ENCODE results near the gene PPFIBP2.
"Not testable (repeated sequence)": the region's sequence is repeated elsewhere in the genome, so short reads cannot be mapped to it uniquely, and the experiment has no call there.

PPFIBP2 gene

DNA sequence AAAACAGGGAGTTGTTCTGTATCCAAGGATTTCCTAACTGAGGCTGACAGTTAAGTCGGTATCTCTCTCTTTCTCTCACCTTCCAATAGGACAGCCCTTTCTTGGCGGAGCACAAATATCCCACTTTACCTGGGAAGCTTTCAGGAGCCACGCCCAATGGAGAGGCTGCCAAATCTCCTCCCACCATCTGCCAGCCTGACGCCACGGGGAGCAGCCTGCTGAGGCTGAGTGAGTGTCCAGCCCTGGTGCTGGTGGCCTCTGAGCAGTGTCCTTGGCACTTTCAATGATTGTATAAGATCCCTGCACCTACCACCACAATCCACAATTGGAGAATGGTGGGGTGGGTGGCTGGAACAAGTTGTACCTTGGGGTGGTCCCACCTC is 125.8 kb downstream of the PPFIBP2 start:
- peak in 1 of 3 experiments; percentile 73 for DNase-seq

DNA sequence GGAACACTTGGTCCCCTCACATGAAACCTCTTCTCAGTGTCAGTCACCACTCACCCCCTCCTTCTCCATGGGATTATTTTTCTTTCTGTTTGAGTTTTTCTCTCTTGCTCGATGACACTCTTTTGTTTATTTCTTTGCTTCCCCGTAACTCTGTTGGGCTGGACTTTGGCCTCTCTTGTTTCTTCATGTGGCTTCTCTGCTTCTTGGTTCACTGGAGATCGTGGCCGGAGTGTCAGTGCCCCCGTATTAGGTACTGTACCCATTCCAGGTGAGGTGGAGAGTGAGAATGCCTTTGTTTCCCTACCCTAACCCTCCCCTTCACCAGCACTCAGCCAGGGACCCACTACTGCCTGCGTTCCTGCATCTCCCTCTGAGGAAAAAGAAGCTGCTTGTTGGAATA is 127.0 kb downstream of the PPFIBP2 start:
- no peak for DNase-seq

DNA sequence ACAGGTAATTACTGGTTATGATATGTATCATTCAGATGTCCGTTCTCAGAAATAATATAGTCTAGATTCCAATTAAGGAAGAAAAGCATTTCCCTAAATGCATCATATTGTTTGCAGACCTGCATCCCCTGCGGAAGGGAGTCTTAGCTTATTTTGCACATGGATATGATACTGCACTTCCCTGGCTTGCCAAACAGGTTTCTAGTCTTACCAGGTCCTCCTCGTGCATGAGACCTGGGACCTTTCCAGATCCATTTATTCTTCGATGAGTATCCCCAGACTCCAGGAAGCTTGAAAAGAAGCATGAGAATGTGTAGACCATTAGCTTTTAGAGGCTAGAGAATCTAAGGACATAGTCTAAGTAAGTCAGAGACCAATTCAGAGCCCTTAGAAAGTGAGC is 128.9 kb downstream of the PPFIBP2 start:
- DNase-seq = no peak

DNA sequence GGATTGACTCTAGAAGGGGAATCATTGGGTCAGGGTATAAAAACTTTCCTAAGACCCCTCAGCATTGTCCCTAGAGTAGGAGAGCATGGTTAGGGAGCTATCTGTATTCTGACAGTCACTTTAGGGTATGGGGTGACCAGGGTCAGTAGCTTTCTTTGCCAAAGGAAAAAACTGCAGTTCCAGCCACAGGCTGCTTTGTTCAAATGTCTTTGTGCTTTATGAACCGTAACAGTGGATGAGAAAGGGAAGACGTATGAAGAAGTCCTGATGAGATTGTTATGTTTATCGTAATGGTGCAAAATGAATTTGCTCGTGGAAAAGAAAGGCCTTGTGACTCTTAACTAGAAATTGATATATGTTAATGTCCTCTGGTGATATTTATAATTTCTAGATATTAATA is 129.5 kb downstream of the PPFIBP2 start:
- DNase-seq = peak in 1 of 3 experiments; percentile 17

DNA sequence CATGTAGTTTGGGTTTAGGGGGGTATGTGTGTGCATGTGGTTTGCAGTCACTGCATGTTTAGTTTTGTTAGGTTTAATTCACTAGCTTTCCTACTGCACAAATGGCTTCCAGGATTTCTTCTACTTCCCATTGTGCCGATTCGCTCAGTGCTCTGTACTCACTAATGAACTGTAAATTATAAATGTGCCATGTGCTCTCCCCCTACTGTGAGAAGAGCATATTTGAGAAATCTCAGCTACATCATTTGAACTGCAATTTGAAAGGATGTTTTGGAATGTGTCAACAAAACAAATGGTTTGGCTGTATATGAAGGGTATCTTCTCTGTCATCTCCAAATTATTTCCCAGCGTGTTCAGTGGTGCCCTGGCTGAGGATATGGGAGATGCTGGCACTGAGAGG is 131.4 kb downstream of the PPFIBP2 start:
- no peak for DNase-seq

DNA sequence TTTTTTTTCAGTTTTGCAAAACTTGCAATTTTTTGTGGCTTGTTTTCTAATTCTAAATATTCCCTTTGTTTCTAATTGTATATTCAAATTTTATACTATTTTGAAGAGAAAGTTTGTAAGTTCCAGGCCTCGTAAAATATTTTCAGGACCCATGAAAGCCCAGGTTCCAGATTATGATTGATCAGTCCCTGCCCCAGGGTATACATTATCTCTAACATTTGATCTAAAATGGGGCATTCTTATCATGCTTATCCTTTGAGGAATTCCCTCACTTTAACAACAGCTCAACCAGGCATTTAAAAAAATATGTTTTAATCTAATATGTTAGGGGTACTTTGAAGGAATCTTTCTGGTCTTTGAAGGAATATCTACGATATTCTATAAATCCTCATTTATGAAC is 133.1 kb downstream of the PPFIBP2 start:
- DNase-seq = no peak

GRCh38 chr11:7648264-7648663 is 134.5 kb downstream of the PPFIBP2 start:
- no peak for DNase-seq

DNA sequence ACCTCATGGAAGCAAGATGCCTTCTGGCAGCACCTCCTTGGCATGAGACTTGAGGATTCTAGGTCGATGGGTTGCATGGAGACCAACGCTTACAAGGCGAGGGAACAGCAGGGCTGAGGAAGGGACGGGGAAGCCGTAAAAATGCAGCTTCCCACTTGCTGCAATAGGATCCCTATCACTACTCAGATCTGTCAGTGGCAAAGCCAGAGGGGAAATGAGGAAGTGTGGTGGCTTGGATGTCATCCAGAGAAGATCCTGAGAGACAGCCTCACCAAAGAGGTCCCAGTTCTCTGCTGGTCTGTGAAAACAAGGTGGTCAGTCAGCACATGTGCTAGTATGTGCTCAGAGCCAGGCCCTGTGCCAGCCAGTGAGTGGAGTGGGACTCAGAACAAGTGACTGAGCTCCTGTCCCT is 137.3 kb downstream of the PPFIBP2 start:
- no peak for DNase-seq

GRCh38 chr11:7651700-7652099 is 137.9 kb downstream of the PPFIBP2 start:
- DNase-seq = no peak

- no peak for DNase-seq
These were observed 140.5 kb downstream of the PPFIBP2 start for GRCh38 chr11:7654195-7654705.

- no peak for DNase-seq
These were observed 141.7 kb downstream of the PPFIBP2 start for GRCh38 chr11:7655253-7656217.

DNA sequence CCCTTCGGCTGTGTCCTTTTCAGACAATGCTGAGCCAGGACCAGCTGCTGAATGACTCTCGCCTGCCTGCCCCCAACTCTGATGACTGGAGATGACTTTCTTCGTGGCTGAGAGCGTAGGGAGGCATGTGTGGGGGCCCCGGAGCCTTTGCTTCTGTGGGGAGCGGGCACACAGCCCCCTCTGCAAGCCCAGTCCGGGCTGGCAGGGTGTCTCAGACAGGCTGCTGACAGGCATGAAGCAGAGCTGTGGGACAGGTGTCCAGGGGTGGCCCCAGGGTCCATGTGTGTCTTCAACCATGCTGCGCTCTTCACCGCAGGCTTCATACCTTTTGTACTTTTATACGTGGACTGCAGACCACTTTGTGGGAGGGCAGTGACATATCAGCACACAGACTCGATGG is 142.9 kb downstream of the PPFIBP2 start:
- no peak for DNase-seq

GRCh38 chr11:7657306-7658025 is 143.7 kb downstream of the PPFIBP2 start:
- peak; percentile 15 to 69 (median 52) for DNase-seq

DNA sequence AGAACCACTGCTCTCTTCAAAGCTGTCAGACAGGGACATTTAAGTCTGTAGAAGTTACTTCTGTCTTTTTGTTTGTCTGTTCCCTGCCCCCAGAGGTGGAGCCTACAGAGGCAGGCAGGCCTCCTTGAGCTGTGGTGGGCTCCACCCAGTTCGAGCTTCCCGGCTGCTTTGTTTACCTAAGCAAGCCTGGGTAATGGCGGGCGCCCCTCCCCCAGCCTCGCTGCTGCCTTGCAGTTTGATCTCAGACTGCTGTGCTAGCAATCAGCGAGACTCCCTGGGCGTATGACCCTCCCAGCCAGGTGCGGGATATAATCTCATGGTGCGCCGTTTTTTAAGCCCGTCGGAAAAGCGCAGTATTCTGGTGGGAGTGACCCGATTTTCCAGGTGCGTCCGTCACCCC is 149.7 kb downstream of the PPFIBP2 start:
- DNase-seq = not testable (repeated sequence)

GRCh38 chr11:7664867-7665266 is 151.1 kb downstream of the PPFIBP2 start:
- no peak for DNase-seq

DNA sequence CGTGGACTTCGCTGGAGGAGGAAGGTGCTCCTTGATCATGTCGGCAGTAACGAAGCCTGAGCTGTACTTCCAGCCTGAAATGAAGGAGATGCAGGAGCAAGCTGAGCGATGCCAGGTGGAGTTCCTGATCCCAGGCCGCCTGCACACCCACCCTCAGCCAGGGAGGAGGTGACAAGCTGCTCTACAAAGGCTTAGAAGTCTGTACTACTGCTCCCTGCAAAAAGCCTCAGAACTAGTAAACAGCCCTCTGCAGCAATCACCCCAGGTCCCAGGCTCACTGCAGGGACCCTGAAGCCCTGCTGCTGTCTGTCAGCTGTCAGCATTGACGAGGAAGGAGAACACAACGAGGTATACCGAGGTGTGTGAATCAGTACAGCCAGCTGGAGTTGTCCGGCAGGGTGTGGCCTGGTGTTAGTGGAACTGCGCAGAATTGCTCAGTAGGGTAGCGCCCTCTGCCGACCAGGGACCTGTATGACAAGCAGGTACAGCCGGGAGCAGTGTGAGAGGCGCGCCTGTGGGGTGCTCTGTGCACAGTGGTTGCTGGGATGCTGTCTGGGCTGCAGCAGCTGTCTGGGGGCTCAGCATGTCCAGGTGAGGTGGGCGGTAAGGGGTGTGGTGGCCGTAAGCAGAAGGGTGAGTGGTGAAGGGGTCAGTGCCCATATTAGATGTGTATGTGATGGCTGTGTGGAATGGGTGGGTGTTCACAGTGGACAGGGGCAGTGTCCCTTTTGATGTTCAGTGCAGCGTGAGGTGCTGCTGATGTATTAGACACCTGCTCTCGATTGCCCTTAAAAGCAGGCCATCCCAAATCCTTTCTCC is 151.9 kb downstream of the PPFIBP2 start:
- peak; percentile 49 to 74 (median 68) for DNase-seq

DNA sequence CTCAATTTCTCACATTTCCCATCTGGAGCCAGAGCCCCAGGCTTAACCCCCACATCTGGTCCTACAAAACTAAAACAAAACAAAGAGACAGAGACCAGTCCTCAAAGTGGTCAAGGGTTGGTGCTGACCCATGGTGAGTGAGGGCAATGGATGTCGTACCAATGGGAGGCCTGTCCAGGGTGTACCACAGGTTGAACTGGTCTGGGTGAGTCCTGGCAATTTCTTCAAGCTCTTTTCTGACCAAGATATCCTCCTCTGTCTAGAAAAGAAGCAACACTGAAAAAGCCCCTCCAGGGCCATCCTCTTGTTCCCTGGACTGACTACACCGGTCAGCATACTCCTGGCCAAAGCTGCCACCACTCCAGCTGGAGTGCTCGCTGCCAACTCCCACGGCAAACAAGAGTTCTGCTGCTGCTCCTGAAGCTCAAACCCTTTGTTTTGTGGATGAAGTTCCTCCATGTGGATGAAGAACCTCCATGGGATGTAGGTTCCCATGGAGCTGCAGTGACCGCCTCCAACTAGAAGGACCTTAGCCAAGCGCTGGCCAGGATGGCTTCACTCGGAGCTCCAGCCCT is 152.6 kb downstream of the PPFIBP2 start:
- DNase-seq = no peak

- no peak for DNase-seq
These were observed 153.7 kb downstream of the PPFIBP2 start for GRCh38 chr11:7667460-7667859.

- DNase-seq = no peak
These were observed 154.7 kb downstream of the PPFIBP2 start for GRCh38 chr11:7668464-7668863.

GRCh38 chr11:7668911-7669310 is 155.1 kb downstream of the PPFIBP2 start:
- DNase-seq = no peak

DNA sequence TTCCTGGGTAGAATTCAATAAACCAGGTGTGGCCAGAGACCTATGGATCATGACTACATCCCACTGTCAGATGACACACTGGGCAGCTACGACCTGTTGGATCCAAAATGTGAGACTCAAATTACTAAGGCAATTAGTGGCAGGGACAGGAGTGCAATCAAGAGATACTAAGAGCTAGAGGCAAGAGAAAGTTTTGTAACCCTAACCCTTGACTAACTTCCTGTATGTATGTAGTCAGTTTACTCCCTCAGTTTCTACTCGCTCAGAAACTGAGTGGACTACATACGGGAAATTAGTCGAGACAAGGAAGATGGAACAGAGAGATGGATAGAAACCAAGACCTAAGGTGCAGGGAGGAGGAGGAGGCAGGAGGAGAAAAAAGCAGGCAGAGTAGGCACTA is 156.8 kb downstream of the PPFIBP2 start:
- DNase-seq = no peak
